GM18505 (cell line): ENCODE results near the gene ZNF691.

Experiments used
- ATAC-seq: cut with Tn5 transposase; IDR thresholded peaks from one replicate; pipeline ENCODE4 v1.9.1; 2021; ENCODE audit not compliant: unreplicated experiment
- POLR2A ChIP-seq: IDR thresholded peaks from 4 replicates; pipeline ENCODE4 v1.6.1; 2011; ENCODE audit warnings: borderline replicate concordance; ENCODE audit not compliant: insufficient read depth, insufficient read length; ENCODE audit errors: extremely low read depth

ZNF691 gene

DNA sequence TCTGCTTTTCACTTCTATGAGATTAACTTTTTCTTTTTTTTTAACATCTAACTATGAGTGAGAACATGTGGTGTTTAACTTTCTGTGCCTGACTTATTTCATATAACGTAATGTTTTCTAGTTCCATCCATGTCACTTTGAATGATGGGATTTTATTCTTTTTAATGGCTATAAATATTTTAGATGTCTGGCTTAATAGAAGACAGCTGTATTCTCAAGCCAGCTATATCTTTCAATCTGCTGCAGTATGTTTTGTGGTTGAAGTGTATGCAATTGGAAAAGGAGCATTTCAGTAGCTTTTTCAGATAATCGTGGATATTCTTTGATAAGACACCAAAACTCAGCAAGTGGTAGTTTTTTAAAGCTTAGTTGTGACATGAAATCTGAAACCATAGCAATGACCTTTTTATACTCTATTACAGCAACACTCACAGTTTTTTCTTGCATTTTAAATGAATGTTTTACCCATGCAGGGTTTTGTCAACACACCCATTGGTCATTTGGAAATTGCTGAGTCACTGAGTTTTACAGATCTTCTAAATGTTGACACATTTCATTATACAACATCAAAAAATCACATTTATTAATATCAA lies 23.5 kb upstream of the ZNF691 start:
- TF ChIP-seq POLR2A = no peak
- ATAC-seq = no peak

DNA sequence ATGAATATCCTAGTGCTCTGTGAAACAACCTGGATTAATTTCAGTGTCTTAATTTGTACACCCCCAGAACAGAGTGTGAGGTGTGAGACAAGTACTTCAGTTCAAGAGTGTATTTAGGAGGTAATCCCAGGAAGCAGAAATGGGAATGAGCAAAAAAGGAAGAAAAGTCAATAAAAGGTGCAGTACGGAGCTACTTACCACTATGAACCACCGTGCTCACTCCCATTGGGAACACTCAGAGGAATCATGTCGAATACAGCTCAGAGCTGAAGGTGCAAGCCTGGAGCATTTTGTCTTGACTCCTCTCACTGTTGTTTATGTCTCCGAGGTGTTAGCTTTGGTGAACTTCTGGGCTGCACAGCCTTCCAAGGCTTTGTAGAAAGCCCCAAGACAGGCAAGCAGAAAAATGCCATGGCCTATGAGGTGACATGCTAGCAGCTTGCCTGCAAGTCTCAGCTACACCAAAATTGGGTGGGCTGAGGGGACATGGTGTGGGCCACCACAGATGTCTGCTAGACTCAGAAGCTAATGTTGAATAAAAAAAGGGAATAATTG lies 21.9 kb upstream of the ZNF691 start:
- no peak for ATAC-seq
- TF ChIP-seq POLR2A = no peak

DNA sequence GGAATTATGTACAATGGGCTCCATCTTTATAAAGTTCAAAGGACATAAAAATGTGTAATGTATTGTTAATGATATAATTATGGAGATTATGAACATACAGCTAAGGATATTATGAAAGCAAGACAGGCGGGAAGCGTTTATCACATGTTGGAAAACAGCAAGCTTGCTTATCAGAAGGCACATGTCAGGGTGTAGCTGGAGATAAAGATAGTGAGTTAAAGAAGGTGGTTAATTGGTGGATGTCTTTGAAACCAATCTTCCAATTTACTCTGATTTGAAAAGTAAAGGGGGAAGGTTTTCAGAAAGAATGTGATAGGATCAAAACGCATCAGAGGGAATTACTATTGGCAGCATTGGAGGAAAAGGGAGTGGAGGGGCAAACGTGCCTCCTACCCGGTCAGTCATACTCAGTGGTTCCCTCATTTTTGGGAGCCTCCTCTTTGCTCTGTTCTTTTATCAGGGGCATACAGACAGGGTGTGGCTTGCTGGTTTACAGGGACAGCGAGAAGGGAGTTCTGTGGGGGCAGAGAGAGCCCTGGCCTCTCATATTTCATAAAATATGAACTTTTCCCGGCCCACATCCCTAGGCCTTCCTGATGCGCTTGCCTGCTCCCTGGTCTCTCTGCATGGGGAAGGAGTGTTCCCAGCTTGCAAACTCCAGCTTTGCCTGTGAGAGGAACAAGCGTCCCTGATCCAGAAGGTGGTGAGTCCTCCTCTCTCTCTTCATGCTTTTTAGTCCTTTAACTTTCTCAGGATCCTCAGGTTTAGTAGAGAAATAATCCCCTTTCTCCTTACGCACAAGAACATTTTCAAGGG lies 21.2 kb upstream of the ZNF691 start:
- no peak for TF ChIP-seq POLR2A
- ATAC-seq = no peak

DNA sequence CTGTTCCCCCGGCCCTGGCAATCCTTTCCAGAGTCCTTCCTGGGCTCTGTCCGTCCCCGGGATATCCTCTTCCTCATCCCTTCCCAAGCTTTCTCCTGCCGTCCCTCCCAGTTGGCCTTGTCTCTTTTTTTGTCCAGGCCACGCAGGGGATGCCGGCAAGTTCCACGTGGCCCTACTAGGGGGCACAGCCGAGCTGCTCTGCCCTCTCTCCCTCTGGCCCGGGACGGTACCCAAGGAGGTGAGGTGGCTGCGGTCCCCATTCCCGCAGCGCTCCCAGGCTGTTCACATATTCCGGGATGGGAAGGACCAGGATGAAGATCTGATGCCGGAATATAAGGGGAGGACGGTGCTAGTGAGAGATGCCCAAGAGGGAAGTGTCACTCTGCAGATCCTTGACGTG lies 15.8 kb upstream of the ZNF691 start:
- TF ChIP-seq POLR2A = no peak
- no peak for ATAC-seq

DNA sequence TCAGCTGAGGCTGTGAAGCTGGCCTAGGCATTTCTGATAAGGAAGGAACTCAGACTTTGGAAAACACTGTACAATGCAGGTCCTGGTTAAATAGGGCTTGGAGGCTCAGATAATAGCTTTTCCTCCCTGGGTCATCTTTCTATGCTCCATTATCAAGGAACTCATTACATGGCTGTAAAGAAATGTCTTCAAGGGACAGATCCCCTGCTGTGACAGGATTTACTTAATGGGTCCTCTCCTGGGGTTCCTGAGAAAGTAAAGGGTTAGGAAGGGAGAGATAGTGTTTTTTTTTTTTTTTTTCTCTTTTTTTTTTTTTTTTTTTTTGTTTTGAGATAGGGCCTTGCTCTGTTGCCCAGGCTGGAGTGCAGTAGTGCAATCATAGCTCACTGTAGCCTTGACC lies 15.1 kb upstream of the ZNF691 start:
- ATAC-seq = no peak
- no peak for TF ChIP-seq POLR2A

DNA sequence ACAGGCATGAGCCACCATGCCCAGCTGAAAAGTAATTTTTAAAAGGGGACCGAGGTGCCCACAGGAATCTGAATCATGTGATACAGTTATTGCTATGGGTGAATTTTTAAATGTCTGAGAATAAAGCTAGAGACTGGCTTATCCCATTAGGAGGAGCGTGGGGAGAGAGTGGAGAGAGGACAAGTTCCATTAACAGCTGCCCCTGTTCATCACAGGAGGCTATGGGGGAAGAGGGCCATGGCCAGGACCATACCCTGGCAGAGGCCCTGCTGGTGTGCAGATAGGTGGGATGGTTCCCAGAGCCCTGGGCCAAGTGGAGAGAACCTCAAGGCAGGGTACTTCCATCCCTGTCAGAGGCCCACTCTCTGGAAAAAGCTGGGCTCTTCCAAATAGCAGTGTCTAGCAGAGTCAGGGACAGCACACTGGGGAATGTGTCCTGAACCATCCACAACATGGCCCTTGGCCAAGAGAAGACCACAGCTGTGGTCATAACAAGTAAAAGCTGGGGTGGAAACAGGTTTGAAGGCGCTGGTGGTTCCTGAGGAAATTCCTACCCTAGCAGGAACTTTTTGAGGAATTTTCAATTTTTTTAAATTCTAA lies 13.7 kb upstream of the ZNF691 start:
- no peak for TF ChIP-seq POLR2A
- ATAC-seq = no peak

DNA sequence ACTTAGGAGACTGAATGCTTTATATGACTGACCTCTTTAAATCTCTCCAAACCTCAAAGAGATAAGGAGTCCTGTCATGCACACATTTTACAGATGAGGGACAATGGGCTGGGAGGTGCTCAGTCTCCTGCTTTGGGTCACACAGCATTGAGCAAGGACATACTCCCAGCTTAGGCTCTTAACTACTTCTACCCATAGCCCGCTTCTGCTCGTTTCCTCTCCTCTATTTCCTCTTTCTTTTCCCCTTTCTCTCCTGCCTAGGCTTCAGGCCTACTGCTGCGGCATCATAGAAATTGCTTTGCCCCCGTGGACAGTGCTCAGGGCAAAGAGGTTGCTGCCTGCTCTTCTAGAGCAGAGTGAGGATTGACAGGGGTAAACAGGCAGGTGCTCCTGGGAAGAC lies 12.4 kb upstream of the ZNF691 start:
- ATAC-seq = no peak

DNA sequence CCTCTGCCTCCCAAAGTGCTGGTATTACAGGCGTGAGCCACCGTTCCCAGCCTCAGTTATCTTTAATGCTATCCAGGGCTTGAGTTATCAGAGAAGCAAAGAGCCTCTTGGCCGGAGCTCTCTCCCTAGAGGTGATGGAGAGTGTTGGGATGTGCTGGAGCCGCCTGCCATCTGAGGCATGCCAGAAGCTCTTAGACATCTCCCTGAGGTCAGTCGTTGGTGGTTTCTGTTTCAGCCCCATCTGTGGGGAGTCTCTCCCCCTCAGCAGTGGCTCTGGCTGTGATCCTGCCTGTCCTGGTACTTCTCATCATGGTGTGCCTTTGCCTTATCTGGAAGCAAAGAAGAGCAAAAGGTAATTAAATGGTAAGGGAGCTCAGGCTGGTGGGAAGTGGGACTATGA lies 11.6 kb upstream of the ZNF691 start:
- TF ChIP-seq POLR2A = no peak
- no peak for ATAC-seq

More for the DNA sequence above, 12.4 kb upstream of the ZNF691 start:
- no peak for TF ChIP-seq POLR2A

DNA sequence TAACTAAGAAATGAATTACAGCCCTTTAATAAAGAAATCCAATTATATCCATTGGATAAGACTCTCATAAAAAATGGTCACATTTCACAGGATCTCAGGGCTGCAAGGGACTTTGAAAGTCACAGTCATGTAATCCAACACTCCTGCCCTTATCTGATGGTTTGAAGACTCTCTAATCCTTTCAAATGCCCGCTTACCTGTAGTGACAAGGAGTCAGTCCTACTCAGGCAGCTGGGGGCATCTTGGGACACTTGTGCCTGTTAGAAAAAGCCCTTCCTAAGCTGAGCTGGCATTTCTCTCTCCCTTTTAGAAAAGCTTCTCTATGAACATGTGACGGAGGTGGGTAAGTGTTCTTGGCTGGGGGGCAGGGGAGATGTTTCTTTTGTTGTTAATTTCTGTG lies 11.0 kb upstream of the ZNF691 start:
- no peak for TF ChIP-seq POLR2A
- ATAC-seq = no peak

DNA sequence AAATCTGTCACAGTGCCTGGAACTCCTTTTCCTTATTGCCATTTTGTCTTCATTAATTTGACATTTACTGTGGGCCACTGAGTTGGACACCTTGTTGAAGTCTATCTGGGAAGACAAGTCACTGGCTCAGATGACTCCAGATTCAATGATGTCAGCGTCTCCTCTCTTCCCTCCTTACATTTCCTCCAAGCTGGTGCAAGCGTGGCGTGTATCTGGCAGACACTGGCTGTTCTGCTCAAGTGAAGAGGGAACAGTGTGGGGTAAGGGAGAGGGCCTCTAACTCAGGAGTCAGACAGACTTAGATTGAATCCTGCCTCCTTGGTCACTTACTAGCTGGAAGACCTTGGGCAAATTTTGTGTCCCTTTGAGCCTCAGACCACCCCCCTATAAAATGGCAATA lies 8.7 kb upstream of the ZNF691 start:
- TF ChIP-seq POLR2A = no peak
- ATAC-seq = no peak

DNA sequence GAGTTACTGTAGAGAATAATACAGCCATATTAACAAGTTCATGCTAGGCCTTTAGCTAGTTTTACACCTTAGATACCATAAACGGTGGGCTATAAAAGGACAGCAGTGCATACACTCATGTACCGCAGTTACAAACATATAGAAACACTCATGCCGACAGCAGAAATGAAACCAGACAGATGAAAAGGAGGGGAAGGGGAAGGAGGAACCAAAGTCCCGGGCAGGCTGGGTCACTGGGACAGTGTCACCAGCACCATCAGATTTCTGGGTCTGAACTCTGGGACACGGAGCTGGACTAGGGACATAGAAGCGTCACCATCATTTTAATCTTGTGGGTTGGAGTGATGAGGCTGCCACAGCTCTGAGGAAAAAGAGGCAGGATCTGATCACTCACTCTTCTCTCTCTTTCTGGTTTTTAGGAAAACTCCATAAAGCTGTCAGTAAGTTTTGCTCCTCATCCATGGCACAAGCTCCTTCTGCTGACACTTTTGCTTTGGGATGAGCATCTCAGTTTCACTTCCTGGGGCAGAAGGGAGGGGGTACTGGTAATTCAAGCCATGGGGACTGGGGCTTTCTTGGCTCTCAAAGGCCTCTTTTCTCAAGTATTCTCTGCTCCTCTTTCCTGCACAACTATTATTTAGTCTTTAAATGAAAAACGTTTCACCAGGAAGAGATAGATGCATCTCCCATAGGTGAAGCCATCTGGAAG lies 7.8 kb upstream of the ZNF691 start:
- no peak for TF ChIP-seq POLR2A
- no peak for ATAC-seq

DNA sequence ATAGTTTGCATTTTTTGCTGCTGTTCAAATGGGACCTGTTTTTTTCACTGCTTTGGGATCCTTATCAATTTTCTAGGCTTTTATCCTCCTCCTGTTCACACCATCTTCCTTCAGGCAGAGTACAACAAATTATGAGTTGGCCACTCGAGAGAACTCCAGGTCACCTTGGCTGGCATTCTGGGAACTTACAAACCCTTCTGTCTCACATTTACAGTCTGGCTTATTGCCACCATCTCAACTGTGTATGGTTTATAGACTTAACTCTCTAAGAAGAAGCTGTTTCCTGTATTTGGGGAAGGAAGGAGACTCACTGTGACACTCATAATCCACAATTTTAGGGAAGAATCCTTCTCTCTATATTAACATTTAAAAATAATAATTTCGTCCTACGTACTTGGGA lies 5.4 kb upstream of the ZNF691 start:
- no peak for TF ChIP-seq POLR2A
- ATAC-seq = no peak

DNA sequence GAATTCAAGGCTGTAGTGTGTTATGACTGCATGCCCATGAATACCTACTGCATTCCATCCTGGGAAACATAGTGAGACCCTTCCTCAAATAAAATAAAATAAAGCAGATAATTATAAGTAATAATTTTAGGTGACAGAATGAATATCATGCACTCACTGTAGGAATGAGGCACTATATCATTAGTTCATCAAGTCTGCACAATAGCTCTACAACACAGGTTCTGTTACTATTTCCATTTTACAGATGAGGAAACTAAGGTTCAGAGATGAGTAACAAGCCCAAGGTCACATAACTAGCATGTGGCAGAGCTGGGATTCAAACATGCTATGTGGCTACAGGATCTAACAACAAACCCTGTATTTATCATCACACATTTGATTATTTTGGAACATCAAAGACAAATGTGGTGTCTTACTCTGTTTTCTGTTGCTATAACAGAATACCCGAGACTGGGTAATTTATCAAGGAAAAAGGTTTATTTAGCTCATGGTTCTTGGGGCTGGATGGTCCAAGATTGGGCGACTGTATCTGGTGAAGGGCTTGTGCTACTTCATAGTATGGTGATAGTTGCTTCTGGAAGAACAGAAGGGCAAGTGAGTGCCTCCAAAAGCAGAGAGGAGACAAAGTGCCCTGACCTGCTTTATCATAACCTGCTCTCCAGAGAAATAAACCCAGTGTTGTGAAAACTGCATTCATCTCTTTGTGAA lies 4.8 kb upstream of the ZNF691 start:
- no peak for TF ChIP-seq POLR2A

More for the DNA sequence above, 4.8 kb upstream of the ZNF691 start:
- no peak for ATAC-seq
